ENCODE data around the gene SCGB3A2. TPM values are rescaled to one million over a fixed set of nuclear protein-coding genes. Genes with fewer than 3 reads are reported as not detected.
"Not testable (repeated sequence)": the region's sequence is repeated elsewhere in the genome, so short reads cannot be mapped to it uniquely, and the experiment has no call there.

Gene SCGB3A2
- total RNA-seq, 1 experiment from 2014 or later: not detected

- DNase-seq (ENCODE audit: low read depth): no peak
- in situ Hi-C loops (cut with HindIII; ENCODE audit: low pct_unique_long_range_greater_than_20kb, low sequenced_read_pairs): no loop called here
Observed at GRCh38 chr5:147858565-147858964, 19.9 kb upstream of the SCGB3A2 start.

GRCh38 chr5:147859962-147860640, 18.4 kb upstream of the SCGB3A2 start:
- in situ Hi-C loops (cut with HindIII; ENCODE audit: low pct_unique_long_range_greater_than_20kb, low sequenced_read_pairs): no loop called here
- DNase-seq (ENCODE audit: low read depth): no peak

DNA sequence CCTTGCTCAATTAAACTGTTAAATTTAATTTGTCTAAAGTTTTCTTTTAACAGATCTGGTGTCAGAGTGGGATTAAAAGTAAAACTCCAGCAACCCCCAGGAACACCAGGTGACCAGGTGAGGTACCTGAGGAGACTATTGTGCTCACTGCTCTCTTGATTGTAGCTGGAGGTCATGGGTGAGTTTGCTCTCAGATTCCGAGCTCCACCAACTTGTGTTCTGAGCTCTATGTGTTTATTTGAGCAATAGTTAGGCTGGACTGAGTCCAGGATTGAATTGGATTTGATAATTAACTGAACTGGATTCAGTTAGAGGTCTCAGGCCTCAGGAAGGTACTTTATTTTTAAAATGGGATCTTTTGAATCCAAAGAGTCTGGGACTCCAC, 17.9 kb upstream of the SCGB3A2 start:
- in situ Hi-C loops (cut with HindIII; ENCODE audit: low pct_unique_long_range_greater_than_20kb, low sequenced_read_pairs): no loop called here
- no peak for DNase-seq (ENCODE audit: low read depth)

DNA sequence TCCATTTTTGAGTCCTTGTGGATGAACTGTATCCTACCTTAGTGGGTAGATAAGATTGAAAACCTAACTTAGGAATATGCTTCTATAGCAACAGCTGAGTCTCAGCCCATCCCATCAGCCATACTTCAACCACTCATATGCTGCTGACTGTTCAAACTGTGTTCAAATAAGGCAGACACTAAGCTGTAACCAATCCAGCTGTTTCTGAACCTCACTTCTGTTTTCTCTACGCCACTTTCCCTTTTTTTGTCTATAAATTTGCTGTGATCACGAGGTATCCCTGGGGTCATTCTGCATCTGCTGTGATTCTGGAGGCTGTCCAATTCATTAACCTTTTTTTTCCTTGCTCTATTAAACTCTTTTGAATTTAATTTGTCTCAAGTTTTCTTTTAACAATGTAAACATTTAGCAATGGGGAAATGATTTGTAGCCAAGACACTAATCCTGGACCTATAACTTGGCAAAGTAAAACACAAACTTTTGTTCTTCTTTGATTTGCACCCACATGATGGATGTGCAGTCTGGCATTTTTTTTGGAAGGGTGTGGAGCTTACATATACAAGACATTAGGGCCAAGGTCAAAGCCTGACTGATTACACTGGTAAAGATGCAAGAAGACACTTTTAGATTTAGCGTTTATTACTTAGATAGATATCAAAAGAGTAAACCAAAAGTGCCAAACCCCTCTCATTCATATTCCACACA, 14.9 kb upstream of the SCGB3A2 start:
- DNase-seq (ENCODE audit: low read depth): no peak
- in situ Hi-C loops (cut with HindIII; ENCODE audit: low pct_unique_long_range_greater_than_20kb, low sequenced_read_pairs): no loop called here

DNA sequence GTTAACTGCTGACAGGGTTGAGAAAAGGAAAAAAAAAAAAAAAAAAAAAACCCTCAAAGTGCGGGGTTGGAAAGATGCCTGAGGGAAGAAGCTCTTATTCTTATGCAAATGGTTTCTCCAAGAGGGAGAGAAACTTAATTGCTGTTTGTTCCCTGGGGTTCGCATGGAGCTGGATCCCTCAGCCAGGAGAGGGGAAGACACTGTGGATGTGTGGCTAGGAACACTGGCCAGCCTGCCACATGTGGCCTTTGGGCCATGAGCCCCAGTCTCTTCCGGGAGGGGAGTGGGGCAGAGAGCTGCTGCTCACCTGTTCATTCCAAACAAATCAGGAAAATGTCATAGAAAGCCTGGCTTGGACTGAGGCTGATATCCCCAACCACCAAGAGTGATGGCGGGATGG, 9.4 kb upstream of the SCGB3A2 start:
- no peak for DNase-seq (ENCODE audit: low read depth)
- in situ Hi-C loops (cut with HindIII; ENCODE audit: low pct_unique_long_range_greater_than_20kb, low sequenced_read_pairs): no loop called here

DNA sequence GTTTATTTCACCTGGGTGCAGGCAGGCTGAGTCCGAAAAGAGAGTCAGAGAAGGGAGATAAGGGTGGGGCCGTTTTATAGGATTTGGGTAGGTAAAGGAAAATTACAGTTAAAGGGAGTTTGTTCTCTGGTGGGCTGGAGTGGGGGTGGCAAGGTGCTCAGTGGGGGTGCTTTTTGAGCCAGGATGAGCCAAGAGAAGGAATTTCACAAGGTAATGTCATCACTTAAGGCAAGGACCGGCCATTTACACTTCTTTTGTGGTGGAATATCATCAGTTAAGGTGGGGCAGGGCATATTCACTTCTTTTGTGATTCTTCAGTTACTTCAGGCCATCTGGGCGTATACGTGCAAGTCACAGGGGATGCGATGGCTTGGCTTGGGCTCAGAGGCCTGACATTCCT, 8.6 kb upstream of the SCGB3A2 start:
- in situ Hi-C loops (cut with HindIII; ENCODE audit: low pct_unique_long_range_greater_than_20kb, low sequenced_read_pairs); DNase-seq (ENCODE audit: low read depth): not testable (repeated sequence)

GRCh38 chr5:147871980-147872549, 6.4 kb upstream of the SCGB3A2 start:
- in situ Hi-C loops (cut with HindIII; ENCODE audit: low pct_unique_long_range_greater_than_20kb, low sequenced_read_pairs); DNase-seq (ENCODE audit: low read depth): not testable (repeated sequence)

GRCh38 chr5:147872744-147873435, 5.6 kb upstream of the SCGB3A2 start:
- DNase-seq (ENCODE audit: low read depth); in situ Hi-C loops (cut with HindIII; ENCODE audit: low pct_unique_long_range_greater_than_20kb, low sequenced_read_pairs): not testable (repeated sequence)

GRCh38 chr5:147874118-147874875, 4.2 kb upstream of the SCGB3A2 start:
- in situ Hi-C loops (cut with HindIII; ENCODE audit: low pct_unique_long_range_greater_than_20kb, low sequenced_read_pairs); DNase-seq (ENCODE audit: low read depth): not testable (repeated sequence)

DNA sequence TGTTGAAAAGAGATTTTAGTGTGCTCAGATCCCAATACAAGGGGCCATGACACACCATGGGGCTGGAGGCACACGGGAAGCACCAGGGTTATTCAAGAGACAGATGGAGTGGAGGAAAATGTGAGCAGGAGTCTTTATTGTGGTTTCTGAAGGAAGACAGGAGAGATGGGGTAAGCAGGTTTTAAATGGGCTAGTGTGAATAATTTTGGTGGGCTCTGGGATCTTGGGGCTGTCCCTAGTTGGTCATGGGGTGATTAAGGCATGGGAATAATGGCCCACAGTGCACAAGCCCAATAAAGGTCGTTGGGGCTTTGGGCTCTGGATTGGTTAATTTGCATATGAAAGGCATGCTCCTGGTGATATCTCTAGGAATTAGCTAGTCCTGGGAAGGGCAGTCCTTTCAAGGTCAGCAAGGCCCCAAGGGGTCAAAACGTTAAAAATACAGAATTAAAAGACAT, 3.6 kb upstream of the SCGB3A2 start:
- in situ Hi-C loops (cut with HindIII; ENCODE audit: low pct_unique_long_range_greater_than_20kb, low sequenced_read_pairs): no loop called here
- no peak for DNase-seq (ENCODE audit: low read depth)

- in situ Hi-C loops (cut with HindIII; ENCODE audit: low pct_unique_long_range_greater_than_20kb, low sequenced_read_pairs): no loop called here
- no peak for DNase-seq (ENCODE audit: low read depth)
Observed at GRCh38 chr5:147876141-147876540, 2.4 kb upstream of the SCGB3A2 start.

DNA sequence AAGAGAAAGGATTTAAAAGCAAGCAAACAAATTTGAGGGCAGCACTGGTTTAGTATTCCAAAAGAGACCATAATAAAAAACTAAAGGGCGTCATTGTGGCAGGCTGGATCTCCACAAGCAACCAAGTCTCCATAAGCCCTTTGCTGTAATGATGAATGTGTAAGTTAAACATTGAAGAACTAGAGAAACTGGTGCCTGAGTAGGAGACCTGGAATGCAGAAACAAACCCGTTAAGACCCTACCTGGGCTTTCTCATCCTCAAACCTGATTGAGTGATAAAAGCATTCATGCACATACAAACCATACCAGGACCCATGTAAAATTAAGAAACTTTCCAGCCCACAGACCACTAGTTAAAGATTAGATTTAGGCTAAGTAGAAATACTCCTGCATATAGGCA, 1.9 kb upstream of the SCGB3A2 start:
- DNase-seq (ENCODE audit: low read depth): no peak
- in situ Hi-C loops (cut with HindIII; ENCODE audit: low pct_unique_long_range_greater_than_20kb, low sequenced_read_pairs): no loop called here

DNA sequence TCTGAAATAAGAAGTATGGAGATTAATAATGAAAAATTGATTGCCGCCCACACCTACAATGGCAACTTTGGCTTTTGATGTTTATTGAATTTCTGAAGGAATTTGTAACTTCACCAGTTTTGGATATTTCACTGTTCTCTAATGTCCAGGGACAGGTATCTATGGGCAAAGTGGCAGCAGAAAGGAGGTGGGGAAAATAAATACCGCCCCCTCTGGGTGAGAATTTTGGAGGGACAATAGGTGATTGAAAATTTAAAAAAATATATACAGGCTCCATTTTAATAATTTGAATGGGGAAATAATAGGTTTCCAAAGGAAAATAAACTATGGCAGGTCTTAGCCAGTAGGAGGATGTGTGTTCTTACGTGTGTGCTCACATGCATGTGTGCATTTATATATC, 1.3 kb downstream of the SCGB3A2 start:
- in situ Hi-C loops (cut with HindIII; ENCODE audit: low pct_unique_long_range_greater_than_20kb, low sequenced_read_pairs): no loop called here
- DNase-seq (ENCODE audit: low read depth): no peak

DNA sequence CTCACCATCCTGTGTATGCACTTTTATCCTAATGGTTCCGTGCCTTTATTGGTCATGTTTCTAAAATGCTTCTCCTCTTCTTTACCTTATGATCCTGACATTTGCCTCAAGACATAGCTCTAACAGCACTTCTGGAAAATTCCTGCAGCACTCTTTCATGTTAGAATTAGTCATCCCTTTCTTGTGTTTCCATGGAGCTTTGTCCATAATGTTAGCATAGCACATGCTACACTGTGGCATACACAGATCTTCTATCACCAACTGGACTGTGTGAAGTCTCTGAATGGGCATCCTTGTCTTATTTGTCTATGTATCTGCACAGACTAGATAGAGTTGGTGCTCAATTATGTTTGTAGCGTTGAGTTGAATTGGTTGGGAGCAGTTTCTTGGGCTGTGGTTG, 2.0 kb downstream of the SCGB3A2 start:
- no peak for DNase-seq (ENCODE audit: low read depth)
- in situ Hi-C loops (cut with HindIII; ENCODE audit: low pct_unique_long_range_greater_than_20kb, low sequenced_read_pairs): no loop called here

- in situ Hi-C loops (cut with HindIII; ENCODE audit: low pct_unique_long_range_greater_than_20kb, low sequenced_read_pairs): no loop called here
- no peak for DNase-seq (ENCODE audit: low read depth)
Observed at GRCh38 chr5:147882586-147883313, 4.2 kb downstream of the SCGB3A2 start.

DNA sequence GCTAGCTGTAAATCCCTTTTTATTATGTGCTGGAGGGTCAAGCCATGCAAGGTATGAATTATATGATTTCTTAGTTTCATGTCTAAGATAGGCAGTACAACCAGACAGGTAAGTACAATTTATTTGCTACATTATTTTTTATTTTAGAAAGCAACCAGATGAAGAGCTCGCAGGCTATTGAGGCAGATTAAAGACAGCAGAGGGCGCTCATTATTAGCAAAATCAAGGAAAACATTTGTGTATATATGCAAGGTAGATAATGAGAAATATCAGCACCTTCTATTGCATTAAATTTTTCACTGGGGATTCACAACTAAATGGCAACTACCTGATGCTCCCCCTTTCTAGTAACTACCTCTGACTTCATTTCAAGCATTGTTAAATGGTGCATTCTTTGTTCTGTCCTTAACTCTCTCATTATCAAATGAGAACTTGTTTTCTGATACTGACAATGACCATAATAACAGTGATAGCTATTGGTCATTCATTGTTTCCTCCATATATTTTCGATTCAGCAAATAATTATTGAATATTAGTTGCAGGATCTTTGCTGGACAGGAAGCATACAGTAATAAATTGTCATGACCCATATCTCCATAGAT, 8.6 kb downstream of the SCGB3A2 start:
- in situ Hi-C loops (cut with HindIII; ENCODE audit: low pct_unique_long_range_greater_than_20kb, low sequenced_read_pairs): no loop called here
- peak; percentile 22 for DNase-seq (ENCODE audit: low read depth)

GRCh38 chr5:147887930-147888329, 9.4 kb downstream of the SCGB3A2 start:
- in situ Hi-C loops (cut with HindIII; ENCODE audit: low pct_unique_long_range_greater_than_20kb, low sequenced_read_pairs): no loop called here
- DNase-seq (ENCODE audit: low read depth): no peak

All from Caki2 (cell line).